UCSD-AML1 (cell line): Measurements from ENCODE around the gene CAMKK1.

Source experiments
- DNase-seq: peaks from one replicate; lab custom pipeline; 2025; ENCODE audit not compliant: unreplicated experiment; lab: John Stamatoyannopoulos, UW

Gene CAMKK1

DNA sequence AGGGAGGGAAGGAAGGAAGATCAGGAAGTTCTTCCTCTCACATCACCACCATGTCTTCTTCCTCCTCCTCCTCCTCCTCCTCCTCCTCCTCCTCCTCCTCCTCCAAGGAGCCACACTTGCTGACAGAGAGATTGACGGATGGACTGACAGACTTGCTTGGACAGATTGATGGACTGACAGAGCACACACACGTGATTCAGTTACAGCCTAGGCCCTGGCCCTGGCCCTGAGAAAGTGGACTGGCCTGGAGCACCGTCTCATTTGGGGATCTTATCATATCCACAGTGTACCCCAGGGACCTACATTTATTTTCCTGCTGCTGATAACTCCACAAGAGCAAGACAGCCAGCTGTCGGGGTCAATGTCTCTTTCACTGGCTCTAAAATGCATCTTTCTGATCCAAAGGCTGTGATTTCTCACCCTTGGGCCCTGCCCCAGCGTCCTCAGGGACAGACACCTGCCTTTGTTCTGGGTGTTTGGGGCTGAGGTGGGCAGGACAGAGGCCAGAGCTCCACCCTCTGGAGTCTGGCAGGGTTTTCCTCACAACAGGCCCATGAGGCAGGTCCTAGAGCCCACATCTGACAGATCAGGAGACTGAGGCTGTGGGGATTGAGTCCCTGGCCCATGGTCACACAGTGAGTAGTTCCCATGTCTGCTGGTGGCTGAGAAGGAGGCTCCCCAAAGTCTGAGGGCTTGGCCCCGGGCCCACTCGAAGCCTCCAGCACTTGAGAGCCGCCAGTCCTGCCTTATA is 25.7 kb upstream of the CAMKK1 start:
- no peak for DNase-seq

DNA sequence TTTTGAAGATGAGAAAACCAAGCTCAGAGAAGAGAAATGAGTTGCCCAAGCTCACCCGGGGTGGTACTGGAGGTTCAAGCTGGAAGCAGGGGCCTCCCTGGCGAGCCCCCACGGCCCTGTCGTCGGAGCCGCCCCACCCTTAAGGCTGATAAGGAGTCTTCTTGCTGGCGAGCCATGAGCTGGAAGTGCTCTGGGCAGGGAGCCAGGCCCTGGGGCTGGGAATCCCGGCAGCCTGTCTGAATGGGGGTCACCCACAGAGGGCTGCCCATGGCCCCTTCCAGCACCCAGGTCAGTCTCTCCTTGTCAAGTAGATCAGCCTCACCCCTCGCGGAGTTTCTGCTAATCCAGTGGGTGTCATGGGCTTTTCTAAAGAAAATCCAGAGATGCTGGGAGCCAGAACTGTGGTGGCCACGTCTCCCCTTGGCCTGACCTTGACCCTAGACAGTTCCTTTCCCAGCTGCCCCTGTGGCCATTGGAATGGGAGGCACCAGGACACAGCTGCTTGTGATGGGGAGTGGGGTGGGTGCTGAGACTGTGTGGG is 24.6 kb upstream of the CAMKK1 start:
- no peak for DNase-seq

DNA sequence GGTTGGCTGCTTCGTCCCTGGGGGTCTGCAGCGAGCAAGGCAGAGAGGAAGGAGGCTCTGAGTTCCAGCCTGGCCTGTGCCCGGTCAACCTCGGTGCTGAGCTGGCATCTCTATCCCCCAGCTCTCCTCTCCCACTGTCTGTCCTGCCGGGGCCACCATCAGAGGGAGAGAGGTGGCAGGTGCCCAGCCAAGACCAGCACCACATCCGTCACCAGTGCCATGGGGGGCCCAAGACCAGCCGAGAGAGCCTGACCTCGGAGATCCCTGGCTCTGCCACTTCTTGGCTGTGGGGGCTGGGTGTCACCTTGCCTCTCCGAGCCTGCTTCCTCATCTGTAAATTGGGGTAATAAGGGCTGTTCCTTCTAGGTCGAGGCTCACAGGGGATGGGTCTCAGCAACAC is 24.0 kb upstream of the CAMKK1 start:
- peak; percentile 83 for DNase-seq

DNA sequence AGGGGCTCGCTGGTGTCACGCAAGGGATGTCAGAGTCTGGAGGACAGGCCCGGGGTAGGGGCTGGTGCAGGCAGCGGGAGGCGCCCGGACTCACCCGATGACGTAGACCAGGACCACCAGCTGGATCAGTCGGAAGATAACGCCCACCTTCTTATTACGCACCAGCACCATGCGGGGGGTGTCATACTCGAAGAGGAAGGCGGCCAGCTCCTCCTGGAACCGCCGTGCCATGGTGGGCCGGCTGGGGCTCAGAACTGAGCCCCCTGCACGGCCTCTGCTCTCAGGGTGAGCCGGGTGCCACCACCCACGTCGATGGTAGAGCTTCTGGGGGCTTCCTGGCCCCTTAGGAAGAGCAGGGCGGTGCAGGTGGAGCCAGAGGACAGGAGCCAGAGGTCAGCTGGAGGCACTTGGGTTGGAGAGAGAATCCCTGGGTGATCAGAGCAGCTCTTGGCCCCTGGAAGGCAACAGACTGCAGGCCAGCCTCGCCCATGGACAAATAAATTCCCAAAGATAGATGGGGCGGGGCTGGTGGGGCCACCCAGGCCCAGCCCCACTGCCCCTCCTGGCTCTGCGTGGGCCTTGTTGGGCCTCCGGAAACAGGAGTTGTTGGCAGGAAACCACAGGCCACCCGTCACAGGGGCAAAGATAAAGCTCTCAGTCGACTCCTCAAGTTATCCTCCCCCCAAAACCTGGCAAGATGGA is 23.3 kb upstream of the CAMKK1 start, which contains the start of gene P2RX1:
Gene P2RX1, minus strand, starts transcription at position 471 of the 702 bp plus-strand sequence. Its CDS starts 240 bp downstream, at position 231.
- peak; percentile 96 for DNase-seq

DNA sequence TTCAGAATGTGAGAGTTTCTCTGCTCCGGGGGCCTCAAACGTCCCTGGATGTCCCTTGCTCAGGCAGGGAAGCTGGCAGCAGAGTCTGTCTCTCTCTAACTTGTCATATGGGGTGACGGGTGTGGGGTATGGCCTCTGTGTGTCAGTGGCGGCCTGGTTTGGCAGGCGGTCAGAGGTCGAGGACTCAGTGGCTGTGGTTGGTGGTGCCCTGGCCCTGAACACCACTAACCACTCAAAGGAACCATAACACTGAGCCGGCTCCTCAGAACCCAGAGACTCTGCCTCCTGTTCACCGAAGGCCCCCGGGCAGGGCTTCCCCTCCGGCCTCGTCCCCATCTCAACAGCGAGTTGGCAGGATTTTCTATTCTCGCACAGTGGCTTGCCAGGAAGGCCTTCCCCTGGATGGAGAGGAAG is 22.7 kb upstream of the CAMKK1 start:
- peak; percentile 61 for DNase-seq

DNA sequence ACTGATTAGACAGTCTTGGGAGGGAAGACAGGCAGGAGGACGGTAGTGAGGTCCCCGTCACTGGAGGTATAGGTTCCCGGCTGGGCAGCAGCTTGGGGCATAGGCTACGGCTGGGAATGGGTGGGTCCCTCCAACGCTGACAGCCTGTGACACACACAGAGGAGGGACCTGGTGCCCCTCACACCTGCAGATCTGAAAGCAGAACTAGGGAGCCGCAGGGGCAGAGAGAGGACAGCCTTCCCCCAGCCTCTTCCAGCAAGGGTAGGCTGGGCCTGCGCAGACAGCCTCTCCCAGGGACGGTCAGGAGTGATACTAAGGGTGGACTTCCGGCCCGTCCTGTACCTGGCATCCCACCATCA is 21.4 kb upstream of the CAMKK1 start:
- DNase-seq = no peak

DNA sequence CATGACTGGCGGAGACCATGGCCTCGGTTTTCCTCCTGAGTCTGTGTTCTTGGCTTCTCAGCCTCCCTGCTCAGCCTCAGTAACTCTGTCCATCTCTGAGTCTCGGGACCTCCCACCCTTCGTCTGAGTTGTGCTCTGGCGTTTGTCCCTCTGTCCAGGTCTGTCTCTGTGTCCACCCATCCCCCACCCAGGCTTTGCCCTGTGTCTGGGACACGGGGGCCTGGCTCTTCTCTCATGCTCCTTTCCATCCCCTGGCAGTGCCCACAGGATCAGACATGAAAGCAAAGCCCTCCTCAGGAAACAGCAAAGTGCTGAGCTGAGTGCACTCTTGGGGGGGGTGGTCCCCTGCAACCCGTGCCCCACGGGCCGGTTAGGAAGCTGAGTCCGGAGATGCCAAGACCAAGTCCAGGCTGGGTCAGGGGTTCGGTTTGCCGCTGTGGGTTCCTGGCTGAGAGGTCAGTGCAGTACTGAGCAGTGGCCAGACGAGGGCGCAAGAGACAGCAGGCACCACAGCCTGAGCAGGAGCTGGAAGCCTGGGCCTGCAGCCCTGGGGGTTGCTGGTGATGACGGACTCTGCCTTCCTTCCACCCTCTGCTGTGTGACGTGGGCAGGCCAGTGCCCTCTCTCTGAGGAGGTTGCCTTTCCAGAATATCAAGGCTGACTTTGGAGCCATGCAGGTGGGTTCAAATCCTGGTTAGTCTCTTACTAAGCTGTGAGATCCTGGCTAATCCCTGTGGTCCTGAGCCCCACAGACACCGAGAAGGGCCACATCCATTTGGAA is 20.9 kb upstream of the CAMKK1 start:
- DNase-seq = peak; percentile 86

DNA sequence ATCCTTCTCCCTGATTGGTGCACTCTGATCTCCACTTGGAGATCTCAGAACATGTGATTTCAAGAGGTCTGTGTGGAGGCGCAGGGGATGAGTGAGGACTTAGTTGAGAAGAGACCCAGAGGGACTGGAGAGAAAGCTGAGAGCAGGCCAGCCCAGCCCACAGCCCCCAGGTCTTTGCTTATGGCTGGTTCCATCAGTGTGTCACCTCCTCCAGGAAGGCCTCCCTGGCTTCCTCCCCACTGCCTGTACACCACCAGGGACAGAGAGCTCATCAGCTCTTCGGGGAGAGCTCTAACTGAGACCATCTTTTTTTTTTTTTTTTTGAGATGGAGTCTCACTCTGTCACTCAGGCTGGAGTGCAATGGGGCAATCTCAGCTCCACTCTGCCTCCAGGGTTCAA is 20.0 kb upstream of the CAMKK1 start:
- no peak for DNase-seq

DNA sequence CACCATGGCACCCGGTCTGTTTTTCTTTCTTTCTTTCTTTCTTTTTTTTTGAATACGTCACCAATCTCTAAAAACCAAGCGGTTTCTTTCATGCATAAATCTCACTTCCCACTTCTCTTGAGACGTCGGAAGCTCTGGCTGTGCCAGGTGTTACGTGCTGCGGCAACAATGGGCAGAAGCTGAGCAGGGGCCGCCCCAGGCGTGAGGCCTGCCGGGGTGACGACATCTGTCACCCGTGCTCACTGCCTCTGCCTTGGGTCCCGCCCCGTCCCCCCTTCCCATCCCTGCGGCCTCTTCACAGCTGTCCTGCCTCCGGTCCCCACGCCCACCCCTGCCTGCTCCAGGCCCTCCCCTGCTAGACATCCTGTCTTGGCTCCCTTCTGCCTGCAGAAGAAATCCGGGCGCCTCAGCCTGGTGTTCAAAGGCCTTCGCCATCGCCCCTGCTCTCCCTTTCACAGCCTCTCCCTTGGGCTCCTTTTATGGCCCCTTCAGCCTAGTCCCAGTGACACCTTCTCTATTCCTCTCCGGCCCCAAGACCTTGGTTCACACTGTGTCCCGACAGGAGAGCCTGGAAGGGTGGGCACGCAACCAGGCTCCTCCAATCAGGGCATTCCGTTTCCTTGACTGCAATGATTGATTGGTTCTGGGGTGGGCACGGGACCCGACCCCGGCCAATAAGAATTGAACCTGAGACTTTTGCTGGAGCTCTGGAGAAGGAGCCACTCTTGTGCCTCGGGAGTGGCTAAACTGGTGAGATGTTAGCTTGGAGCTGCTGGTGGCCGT is 18.6 kb upstream of the CAMKK1 start:
- no peak for DNase-seq

DNA sequence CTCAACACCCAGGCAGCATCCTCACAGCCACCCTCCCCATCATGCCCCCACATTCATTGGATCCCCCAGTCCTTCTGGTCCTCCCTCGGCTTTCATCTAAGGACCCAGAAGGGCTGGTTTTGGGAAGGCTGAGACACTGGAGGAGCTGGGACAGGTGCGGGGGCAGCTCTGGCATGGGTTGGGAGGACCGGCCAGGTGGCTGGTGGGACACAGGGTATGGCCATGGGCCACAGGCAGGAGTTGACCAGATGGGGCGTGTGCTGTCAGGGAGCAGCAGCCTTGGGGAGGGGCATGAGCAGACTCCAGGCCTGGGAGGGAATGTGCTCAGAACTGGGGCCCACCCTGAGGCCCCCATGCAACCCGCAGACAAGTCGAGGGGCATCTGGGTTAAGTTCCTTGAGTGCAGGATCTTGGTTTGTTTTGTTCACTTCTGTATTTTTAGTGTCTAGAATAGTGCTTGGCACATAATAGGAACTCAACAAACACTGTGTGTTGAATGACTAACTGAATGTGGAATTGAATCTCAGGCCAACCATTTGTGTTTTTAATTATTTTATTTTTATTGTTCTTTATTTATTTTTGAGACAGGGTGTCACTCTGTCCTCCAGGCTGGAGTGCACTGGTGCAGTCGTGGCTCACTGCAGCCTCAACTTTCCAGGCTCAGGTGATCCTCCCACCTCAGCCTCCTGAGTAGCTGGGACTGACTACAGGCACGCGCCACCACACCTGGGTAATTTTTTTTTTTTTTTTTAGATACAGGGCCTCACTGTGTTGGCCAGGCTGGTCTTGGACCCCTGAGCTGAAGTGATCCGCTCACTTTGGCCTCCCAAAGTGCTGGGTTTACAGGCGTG is 17.8 kb upstream of the CAMKK1 start:
- no peak for DNase-seq

DNA sequence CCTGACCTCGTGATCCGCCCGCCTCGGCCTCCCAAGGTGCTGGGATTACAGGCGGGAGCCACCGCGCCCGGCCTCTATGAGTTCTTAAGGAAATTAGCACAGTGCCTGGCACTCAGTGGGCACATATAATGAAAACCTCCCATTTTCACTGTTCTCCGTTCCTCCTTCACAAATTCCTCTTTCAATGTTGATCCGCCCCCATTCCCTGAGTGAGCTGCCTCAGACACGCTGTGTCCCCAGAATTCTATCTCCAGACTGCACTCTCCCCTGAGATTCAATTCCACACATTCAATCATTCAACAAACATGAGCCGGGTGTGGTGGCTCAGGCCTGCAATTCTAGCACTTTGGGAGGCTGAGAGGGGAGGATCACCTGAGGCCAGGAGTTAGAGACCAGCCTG is 16.4 kb upstream of the CAMKK1 start:
- no peak for DNase-seq

DNA sequence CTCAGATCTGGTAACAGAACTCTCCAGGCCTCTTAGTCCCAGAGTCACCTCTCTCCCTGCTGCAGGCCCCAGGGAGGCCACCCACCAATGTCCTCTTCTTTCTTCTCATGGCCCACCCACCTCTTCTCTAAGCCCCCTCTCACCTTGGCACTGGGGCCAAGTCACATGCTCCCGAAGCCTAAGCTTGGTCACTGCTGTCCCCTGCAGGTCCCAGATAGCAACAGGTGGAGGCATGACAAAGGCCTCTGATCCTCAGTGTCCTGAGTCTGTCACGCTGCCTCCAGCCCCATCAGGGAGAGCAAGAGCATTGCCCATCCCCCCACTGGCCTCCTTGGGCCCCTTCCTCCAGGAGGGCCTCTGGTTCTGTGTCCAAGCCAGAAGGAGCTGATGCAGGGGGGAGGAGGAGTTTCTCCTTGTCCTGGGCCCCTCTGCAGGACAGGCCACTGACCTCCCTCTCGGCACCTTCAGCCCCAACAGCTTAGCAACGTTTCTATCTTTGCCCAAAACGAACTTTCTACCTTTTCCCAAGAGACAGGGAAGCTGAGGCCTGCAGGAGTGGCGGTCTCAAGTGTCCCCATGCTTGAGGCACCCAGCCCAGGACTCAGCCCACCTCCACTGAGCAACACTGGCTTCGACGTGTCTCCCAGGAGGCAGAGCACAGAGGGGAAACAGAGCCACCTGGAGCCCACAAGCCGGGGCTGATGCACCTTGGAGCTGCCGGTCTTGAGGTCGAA is 14.8 kb upstream of the CAMKK1 start:
- DNase-seq = no peak

DNA sequence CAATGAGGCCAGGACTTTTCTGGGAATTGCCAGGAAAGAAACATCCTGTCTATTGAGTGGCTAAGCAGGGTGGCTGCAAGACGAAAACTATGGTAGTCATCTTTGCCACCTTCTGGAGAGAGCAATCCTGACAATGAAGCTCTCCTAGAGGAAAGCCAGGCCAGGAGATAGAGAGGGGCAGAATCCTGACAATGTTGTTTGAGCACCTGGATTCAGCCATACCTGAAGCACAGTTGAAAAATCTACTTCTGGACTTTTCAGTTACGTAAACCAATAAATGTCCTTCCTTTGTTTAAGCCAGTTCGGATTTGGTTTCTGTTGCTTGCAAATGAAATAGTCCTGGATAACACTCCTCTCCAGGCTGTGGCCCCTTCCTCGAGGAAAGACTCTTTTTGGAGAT is 14.0 kb upstream of the CAMKK1 start:
- no peak for DNase-seq

DNA sequence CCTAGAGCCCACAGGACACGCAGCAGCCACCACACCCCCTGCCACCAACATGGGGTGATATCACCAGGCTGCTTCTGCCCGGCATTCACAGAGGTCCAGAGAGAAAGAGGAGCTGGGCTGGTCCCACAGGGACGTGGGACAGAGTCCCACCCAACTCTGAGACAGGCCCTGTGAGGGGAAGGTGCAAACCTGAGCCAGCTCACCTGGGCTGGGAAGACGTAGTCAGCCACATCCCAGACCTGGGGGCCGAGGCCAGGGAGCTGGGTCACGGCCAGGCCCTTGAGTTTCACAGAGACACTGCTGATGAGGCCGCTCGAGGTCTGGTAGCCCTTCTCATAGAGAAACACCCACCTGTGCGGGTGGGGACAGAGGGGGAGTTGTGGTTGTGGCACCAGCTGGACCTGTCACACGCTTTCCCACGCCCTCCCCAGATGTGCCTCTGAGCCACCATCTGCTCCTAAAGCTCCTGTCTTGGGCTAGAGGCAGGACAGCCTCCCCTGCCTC is 12.2 kb upstream of the CAMKK1 start:
- no peak for DNase-seq

DNA sequence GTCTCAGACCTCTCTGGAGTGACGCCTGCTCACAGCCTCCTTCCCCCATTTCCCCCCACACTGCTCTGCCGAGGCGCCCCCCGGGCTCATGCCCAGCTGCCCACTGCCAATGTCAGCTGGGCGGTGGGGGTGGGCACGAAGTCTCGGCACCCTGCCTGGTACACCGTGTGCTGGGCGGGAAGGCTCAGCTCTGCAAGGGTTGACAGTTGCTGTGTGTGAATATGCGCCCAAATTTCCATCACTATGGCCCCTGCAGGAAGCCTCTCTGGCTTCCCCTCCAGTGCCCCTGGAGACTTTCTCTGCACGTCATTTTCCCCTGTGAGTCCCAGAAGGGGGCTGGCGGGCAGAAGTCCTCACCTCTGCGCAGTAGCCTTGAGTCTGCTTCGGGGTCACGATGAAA is 11.6 kb upstream of the CAMKK1 start:
- no peak for DNase-seq

DNA sequence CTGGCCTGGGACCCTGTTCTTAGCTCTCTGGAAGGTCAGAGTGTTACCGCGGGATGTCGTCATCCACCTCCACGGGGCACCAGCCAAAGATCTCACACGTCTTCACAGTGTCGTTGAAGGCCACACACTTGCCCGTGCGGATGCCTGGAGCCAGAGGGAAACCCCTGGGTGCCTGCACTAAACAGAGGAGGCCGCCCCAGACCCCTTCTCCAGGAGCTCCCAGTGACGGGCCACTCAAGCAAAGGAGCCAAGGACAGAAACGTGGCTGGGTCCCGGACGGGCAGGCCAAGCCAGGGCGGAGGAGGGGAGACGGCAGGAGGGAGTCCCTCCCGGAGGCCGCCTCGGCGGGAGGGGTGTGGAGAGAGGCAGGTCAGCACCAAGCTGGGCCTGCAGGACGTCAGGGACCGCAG is 11.0 kb upstream of the CAMKK1 start:
- no peak for DNase-seq

DNA sequence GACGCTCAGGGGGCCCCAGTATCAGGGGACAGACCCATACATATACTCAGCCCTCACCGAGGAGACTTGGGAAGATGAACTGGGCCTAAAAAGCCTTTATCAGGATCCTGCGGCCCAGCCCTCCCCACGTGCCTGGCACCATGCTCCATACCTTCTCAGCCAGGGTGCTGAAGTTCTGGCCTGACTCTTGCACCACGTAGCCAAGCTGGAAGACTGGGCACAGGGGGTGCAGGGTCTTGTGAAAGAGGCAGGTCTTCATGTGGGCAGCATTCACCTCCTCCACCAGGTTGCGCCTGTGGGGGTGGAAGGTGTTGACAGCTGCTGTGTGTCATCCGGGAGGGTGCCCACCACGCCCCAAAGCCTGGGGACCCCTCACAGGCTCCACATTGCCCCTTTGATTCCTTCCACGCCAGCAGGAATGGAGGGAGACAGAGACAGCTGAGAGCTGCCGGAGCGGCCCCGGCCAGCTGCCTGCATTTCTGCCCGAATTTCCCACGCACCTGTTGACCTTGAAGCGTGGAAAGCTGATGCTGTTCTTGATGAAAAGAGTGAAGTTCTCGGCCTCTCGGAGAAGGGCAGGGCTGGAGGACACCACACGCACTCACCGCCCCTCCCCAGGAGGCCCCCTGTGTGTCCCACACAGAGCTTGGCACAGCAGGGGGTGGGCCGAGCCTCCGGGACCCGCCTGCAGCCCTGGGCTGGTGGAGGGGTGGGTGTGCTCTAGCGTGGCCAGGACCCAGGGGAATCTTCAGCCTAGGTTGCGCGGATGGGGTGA is 10.4 kb upstream of the CAMKK1 start:
- DNase-seq = no peak

DNA sequence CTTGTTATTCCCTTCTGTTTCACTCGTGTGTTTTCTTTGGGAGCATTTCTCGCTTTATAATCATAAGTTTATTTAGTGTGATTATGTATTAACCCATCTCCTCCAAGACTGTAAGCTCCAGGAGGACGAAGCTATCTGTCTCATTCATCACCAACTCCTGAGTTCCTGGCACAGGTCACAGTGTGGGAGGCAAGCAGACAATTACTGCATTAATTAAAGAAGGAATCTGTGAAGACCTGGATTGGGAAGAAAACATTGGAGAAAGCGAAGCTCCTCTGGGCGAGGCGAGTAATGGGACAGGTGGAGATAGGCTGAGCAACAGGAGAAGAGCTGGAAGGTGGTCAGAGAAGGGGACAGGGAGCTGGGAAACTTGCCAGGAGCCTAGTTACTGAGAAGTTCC is 7.8 kb upstream of the CAMKK1 start:
- DNase-seq = no peak
